ENCODE measurements around the gene CLSTN1.
A peak's percentile ranks its signal among the peaks of the same experiment; 100 is the strongest.
"Not testable (repeated sequence)": the region's sequence is repeated elsewhere in the genome, so short reads cannot be mapped to it uniquely, and the experiment has no call there.

The CLSTN1 gene

GRCh38 chr1:9760824-9761223 is 62.9 kb downstream of the CLSTN1 start:
- no peak for DNase-seq

DNA sequence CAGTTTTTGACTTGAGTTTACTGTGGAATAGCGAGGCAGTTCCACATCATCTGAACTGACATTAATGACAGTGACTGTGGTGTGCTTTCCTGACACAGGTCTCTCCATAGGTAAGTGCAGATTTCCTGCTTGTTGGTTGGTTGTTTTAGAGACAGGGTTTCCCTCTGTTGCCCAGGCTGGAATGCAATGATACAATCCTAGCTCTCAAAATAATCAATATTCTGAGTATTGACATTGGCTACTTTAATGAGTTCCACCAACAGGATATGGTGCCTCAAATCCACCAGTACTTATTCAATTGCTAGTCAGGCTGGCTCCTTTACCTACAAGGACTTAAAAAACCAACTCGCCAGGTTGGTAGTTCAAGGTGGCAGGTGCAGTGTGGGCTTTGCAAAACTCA is 63.8 kb downstream of the CLSTN1 start:
- no peak for DNase-seq

DNA sequence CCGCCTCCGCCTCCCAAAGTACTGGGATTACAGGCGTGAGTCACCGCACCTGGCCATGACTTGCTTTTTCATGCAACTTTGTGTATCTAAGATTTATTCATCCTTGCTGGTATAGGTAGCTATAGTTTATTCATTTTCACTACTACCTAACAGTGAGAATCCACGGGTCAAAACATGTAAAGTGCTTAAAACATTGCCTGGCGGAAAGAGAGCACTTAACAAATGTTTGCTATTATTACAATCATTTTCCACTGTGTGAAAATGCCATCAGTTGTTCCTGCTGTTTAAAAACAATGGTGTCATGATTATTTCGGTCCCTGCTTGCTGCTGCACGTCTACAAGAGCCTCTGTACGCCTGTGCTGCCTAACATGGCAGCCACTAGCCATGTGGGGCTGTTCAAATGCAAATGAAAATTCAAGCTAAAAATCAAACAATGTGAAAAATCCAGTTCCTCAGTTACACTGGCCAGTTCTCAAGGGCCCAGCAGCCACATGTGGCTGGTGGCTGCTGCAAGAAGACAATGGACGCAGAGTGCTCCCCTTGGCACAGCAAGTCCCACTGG is 65.1 kb downstream of the CLSTN1 start:
- DNase-seq: no peak

DNA sequence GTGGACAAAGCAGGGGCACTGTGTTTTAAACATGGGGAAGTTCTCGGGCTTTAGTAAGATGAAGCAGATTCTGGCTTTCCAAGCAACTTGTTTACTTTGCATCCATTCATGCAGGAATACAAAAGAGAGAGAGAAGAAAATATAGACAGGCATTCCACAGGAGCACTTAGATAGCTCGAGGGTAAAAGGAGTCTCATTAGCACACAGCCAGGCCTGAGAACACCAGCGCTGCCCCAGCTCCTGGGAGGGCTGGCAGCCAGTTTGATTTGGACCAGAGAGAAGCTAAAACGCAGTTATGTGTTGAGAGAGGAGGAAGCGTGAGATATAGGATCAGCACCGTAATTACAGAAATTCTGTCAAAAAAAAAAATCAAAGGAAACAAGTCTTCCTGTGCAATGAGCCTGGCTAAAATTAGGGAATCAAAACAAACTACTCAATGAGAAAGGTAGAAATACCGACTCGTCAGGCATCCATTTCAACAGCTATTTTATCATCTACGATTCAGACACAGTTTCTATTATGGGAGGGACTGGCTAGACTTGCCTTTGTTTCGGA is 68.2 kb downstream of the CLSTN1 start:
- DNase-seq: no peak

GRCh38 chr1:9753121-9753531 is 70.6 kb downstream of the CLSTN1 start:
- no peak for DNase-seq

- DNase-seq: no peak
These were observed 71.8 kb downstream of the CLSTN1 start for GRCh38 chr1:9751971-9752370.

DNA sequence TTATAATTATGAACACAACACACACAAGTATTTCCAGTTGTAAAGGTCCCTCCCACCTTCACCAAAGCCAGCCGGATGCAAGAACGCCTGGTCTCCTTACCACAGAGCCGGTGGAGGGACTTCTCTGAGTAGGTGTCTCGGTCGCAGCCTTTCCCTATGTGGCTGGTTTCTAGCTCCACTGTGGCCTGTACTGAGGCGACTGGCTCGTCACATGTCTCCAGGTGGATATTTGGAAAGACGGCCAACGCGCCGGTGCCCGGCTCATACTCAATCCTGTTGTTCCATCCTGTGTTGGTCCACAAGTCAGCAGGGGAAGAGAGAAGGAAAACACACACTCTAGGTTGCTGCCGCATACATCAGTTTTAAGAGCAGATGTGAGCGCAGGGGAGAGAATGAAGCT is 74.4 kb downstream of the CLSTN1 start:
- DNase-seq: no peak

- not testable (repeated sequence) for DNase-seq
These were observed 75.4 kb downstream of the CLSTN1 start for GRCh38 chr1:9748391-9748790.

DNA sequence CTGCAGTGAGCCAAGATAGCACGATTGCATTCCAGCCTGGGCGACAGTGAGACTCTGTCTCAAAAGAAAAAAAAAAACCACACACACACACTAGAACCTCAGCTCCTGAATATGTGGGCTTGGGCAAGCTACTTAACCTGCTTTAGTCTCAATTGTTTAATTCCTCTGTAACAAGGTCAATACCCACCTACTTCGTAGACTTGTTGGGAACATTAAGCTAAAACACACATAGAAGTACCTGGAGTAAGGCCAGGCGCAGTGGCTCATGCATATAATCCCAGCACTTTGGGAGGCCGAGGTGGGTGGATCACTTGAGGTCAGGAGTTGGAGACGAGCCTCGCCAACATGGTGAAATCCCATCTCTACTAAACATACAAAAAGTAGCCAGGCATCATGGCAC is 77.1 kb downstream of the CLSTN1 start:
- DNase-seq: no peak

DNA sequence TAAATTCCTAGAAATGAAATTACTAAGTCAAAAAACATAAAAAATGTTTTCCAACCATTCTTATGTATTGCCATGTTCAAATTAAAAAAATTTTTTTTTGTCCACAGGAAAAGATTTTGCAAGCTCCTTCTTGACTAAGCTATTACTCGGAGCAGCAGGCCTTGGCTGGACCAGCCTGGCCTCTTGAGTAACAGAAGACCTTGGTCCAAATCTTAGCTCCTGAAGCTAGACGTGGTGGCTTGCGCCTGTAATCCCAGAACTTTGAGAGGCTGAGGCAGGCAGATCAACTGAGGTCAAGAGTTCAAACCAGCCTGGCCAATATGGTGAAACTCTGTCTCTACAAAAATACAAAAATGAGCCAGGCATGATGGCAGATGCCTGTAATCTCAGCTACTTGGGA is 77.6 kb downstream of the CLSTN1 start:
- no peak for DNase-seq

GRCh38 chr1:9744106-9744799 is 79.5 kb downstream of the CLSTN1 start:
- DNase-seq: no peak

DNA sequence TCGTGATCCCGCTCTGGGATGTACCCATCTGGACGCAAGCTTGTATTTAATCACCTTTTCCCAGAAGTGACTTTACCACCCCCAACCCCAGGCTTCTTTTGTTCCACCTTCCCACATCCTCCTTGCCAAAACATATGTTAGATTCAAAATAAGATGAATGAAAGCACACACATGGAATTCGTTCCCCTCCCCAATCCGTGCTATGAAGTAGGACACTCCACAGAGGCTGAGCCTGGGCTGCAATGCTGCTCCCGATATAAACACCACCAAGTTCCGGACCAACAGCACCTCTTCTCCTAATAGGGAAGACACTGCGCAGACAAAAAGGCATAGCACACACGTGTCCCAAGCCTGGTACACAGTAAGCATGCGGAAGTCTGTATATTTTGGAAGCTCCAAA is 86.1 kb downstream of the CLSTN1 start:
- DNase-seq: no peak

- peak; percentile 77 to 86 for DNase-seq
These were observed 86.7 kb downstream of the CLSTN1 start for GRCh38 chr1:9737057-9737456.

GRCh38 chr1:9736241-9736640 is 87.5 kb downstream of the CLSTN1 start:
- DNase-seq: no peak

GRCh38 chr1:9735800-9736199 is 88.0 kb downstream of the CLSTN1 start:
- DNase-seq: no peak

- no peak for DNase-seq
These were observed 90.5 kb downstream of the CLSTN1 start for GRCh38 chr1:9733160-9733789.

GRCh38 chr1:9732123-9732971 is 91.4 kb downstream of the CLSTN1 start:
- no peak for DNase-seq

GRCh38 chr1:9731561-9731960 is 92.2 kb downstream of the CLSTN1 start:
- no peak for DNase-seq

GRCh38 chr1:9731051-9731537 is 92.7 kb downstream of the CLSTN1 start:
- no peak for DNase-seq

GRCh38 chr1:9730096-9730901 is 93.5 kb downstream of the CLSTN1 start:
- peak; percentile 92 to 96 for DNase-seq

GRCh38 chr1:9729523-9729922 is 94.2 kb downstream of the CLSTN1 start:
- no peak for DNase-seq
